Immature natural killer cell (primary cell): ENCODE results near the gene UBE2F. TPM values are rescaled to one million over a fixed set of nuclear protein-coding genes. Genes with fewer than 3 reads are reported as not detected.
"Not testable (repeated sequence)": the region's sequence is repeated elsewhere in the genome, so short reads cannot be mapped to it uniquely, and the experiment has no call there.

Experiments
- DNase-seq, 3 donors: peaks; one replicate each; pipeline ENCODE4 v3.0.0; 2022; ENCODE audit warnings: mixed read lengths in 1 of 3
- H3K27ac Mint-ChIP-seq, 6 donors: one replicate each; pipeline ENCODE4 v1.8.0; 2020; ENCODE audit warnings: mixed read lengths in 6 of 6, mild to moderate bottlenecking in 5 of 6, inconsistent platforms in 4 of 6, moderate library complexity in 3 of 6
- H3K27me3 Mint-ChIP-seq, 3 donors: one replicate each; pipeline ENCODE4 v1.8.0; 2020 to 2021; ENCODE audit warnings: low read depth in 3 of 3, mild to moderate bottlenecking in 3 of 3, mixed read lengths in 3 of 3, moderate library complexity in 3 of 3, inconsistent platforms in 1 of 3
- H3K36me3 Mint-ChIP-seq, 3 donors: one replicate each; pipeline ENCODE4 v1.8.0; 2020; ENCODE audit warnings: mixed read lengths in 3 of 3, inconsistent platforms in 2 of 3, mild to moderate bottlenecking in 2 of 3
- H3K4me1 Mint-ChIP-seq, 2 donors: one replicate each; pipeline ENCODE4 v1.8.0; 2020; ENCODE audit warnings: inconsistent platforms in 2 of 2, mild to moderate bottlenecking in 2 of 2, mixed read lengths in 2 of 2, moderate library complexity in 1 of 2
- H3K4me3 Mint-ChIP-seq, 5 donors: one replicate each; pipeline ENCODE4 v1.8.0; 2020; ENCODE audit warnings: mild to moderate bottlenecking in 5 of 5, mixed read lengths in 5 of 5, inconsistent platforms in 3 of 5, moderate library complexity in 3 of 5
- H3K9me3 Mint-ChIP-seq, 6 donors: one replicate each; pipeline ENCODE4 v1.8.0; 2020; ENCODE audit warnings: mild to moderate bottlenecking in 6 of 6, mixed read lengths in 6 of 6, inconsistent platforms in 4 of 6, moderate library complexity in 3 of 6
- polyA plus RNA-seq, 3 donors: library from polyadenylated mRNA; unstranded; fragments of 300-500 nt; fragmentation: Illumina TruSeq; gene quantifications; one replicate each; pipeline ENCODE4 v1.2.3, GENCODE V29; 2021

UBE2F gene
- polyA plus RNA-seq, 3 donors from 2014 or later = 274 to 339 (median 323) TPM

GRCh38 chr2:238032755-238033337, 66.0 kb downstream of the UBE2F start:
- peak; percentile 25 to 34 (median 25) for DNase-seq
- Mint-ChIP-seq H3K36me3 (peaks cover 17 to 58% (median 21%) of the 10 kb centered on the region in 3 donors), H3K27me3 (peaks cover 0 to 5% (median 0%) of the 10 kb centered on the region in 3 donors), H3K27ac (peak overlapping the region; percentile 65 to 84 (median 78)), H3K4me3 (peak overlapping the region in 3 of 5 donors; percentile 0 to 21 (median 7)), H3K9me3 (no peaks in the 10 kb centered on the region), H3K4me1 (peaks cover 38 to 72% of the 10 kb centered on the region in 2 donors)

- not testable (repeated sequence) for H3K27me3 Mint-ChIP-seq, H3K9me3 Mint-ChIP-seq, DNase-seq
- peak overlapping the region; percentile 69 to 85 (median 81) for H3K27ac Mint-ChIP-seq
- H3K4me3 Mint-ChIP-seq = peak overlapping the region in 1 of 5 donors; percentile 4
- H3K36me3 Mint-ChIP-seq = peaks cover 17 to 62% (median 24%) of the 10 kb centered on the region in 3 donors
- H3K4me1 Mint-ChIP-seq = peaks cover 38 to 66% of the 10 kb centered on the region in 2 donors
These were observed 67.2 kb downstream of the UBE2F start for GRCh38 chr2:238033991-238034390.

DNA sequence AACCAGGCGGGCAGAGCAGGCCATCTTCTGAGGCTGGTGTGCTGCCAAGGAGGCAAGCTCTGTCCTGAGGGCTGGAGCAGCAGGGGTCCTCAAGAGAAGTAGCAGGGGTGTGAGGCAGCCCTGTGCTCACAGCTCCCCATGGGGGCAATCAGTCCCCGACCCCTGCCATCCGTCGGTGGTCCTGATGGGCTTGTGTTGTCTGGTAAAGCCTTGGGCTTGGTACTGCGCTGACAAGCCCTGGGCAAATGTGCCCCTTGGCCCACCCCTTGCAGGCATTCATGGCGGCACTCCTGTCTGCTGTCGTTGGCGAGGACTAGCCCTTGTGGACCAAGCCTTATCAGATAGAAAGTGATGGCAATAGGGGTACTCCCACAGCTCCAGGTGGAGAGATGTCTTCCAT, 71.4 kb downstream of the UBE2F start:
- Mint-ChIP-seq H3K4me1 (peaks cover 11 to 35% of the 10 kb centered on the region in 2 donors), H3K27ac (no peak overlapping the region), H3K4me3 (no peak overlapping the region), H3K9me3 (no peaks in the 10 kb centered on the region), H3K27me3 (peaks cover 0 to 6% (median 3%) of the 10 kb centered on the region in 3 donors), H3K36me3 (peaks cover 19 to 57% (median 22%) of the 10 kb centered on the region in 3 donors)
- no peak for DNase-seq

DNA sequence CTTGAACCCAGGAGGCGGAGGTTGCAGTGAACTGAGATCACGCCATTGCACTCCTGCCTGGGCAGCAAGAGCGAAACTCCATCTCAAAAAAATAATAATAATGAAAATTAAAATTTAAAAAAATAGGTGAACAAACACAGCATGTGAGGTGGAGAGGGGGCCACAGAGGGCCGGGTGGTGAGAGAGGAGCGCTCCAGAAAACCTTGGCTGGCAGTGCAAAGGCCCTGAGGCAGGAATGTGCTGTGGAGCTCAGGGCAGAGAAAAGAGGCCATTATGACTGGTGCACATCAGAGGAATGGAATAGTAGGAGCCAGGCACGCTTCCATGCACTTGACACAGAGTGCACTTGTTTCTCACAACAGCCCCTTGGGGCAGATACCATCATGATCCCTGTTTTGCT, 72.3 kb downstream of the UBE2F start:
- peaks cover 0 to 6% (median 3%) of the 10 kb centered on the region in 3 donors for H3K27me3 Mint-ChIP-seq
- H3K9me3 Mint-ChIP-seq = no peaks in the 10 kb centered on the region
- H3K36me3 Mint-ChIP-seq = peaks cover 19 to 60% (median 22%) of the 10 kb centered on the region in 3 donors
- H3K27ac Mint-ChIP-seq = no peak overlapping the region
- no peak overlapping the region for H3K4me3 Mint-ChIP-seq
- no peak for DNase-seq
- H3K4me1 Mint-ChIP-seq = peaks cover 2 to 25% of the 10 kb centered on the region in 2 donors

DNA sequence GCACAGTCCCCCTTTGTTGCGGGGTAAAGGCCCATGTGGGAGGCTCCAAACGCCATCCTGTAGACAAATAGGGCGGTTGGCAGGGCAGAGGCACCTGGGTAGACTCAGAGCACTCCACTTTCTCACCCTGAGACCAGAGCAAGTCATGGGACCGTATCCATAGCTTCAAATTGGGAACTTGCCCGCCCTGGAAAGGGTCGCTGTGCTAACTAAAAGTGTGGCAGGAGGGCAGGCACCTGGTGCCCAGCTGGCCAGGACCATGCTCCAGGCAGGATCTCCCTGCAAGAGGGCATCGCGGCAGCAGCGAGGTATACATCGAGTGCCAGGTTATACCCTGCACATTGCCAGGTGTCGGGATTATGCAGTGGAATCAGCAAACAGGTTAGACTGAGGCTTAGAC, 73.2 kb downstream of the UBE2F start:
- Mint-ChIP-seq H3K36me3 (peaks cover 19 to 56% (median 22%) of the 10 kb centered on the region in 3 donors), H3K4me3 (no peak overlapping the region), H3K27me3 (peaks cover 0 to 10% (median 3%) of the 10 kb centered on the region in 3 donors), H3K4me1 (peaks cover 2 to 17% of the 10 kb centered on the region in 2 donors), H3K9me3 (no peaks in the 10 kb centered on the region), H3K27ac (no peak overlapping the region)
- no peak for DNase-seq

DNA sequence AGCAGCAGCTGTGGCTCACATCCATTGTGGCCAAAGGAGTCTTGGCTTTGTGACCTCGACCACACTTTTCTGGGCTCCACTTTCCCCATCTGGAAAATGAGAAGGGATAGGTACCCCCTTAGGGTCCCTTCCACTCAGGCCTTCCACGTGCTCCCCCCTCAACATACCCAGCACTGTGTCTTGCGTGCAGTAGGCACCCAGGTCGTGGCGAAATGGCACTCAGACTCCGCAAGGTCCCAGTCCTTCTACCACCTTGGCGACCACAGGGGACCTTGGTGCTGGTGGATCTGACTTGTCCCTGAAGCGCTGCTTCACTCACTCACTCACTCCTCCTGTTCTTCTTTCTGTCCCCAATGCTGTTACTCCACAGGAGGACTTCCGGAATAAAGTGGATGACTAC, 74.1 kb downstream of the UBE2F start:
- Mint-ChIP-seq H3K9me3 (no peaks in the 10 kb centered on the region), H3K36me3 (peaks cover 14 to 56% (median 14%) of the 10 kb centered on the region in 3 donors), H3K4me3 (no peak overlapping the region), H3K4me1 (peaks cover 2 to 8% of the 10 kb centered on the region in 2 donors), H3K27ac (peak overlapping the region in 4 of 6 donors; percentile 10 to 78 (median 68)), H3K27me3 (peaks cover 0 to 10% (median 7%) of the 10 kb centered on the region in 3 donors)
- no peak for DNase-seq

DNA sequence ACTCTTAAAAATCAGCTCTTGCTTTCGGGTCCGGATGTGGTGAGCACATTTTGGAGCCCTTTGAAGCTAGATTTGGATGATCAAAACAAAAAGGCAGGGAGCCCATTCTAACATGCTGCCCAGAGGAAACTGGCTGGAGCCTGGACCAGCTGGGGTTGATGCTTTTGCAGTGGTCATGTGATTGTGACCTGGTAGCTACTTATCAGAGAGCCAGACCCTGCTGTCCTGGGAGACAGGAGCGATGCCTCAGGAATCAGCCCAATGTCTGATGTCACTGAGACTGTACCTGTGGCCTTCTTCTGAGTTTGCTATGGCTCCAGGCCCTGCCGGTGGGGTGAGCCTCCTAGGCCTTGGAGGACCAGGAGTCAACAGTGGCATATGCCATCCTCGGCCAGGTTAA, 75.3 kb downstream of the UBE2F start:
- H3K4me3 Mint-ChIP-seq = no peak overlapping the region
- H3K27me3 Mint-ChIP-seq = peaks cover 0 to 10% (median 7%) of the 10 kb centered on the region in 3 donors
- H3K36me3 Mint-ChIP-seq = peaks cover 12 to 54% (median 17%) of the 10 kb centered on the region in 3 donors
- no peaks in the 10 kb centered on the region for H3K9me3 Mint-ChIP-seq
- no peak for DNase-seq
- peak overlapping the region in 4 of 6 donors; percentile 10 to 53 (median 30) for H3K27ac Mint-ChIP-seq
- peaks cover 2 to 6% of the 10 kb centered on the region in 2 donors for H3K4me1 Mint-ChIP-seq

DNA sequence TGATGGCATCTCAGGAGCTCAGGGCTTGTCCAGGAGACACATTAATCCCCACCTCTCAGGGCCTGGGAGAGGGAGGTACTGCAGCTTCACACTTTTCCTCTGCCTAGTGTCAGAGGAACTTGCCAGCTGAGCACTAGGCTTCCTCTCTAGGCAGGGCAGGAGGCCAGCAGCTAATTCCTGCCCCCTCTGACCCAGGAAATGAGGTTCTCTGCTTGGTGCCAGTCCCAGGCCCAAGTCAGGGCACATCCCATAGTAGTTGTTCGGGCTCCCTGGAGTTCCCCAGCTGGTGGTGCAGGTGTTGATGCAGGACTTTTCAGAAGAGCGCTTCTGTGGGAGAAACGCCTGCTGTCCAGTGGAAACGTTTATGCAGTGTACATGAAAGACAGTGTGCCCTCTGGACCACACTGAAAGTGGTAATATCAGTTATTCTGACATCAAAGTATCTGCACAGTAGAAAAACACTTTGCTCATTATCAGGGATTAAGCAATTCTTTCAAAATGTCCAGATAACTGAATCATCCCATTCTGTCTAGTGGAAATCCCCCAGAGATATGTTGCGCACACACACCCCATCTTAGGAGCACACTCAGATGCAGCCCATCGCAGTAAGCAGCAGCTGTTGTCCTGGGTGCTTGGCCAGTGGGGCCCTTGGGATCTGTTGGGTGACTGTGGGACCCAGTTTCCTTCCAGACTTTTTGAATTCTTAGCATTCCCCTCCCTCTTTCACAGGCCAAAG, 76.2 kb downstream of the UBE2F start:
- Mint-ChIP-seq H3K27me3 (peaks cover 0 to 10% (median 4%) of the 10 kb centered on the region in 3 donors), H3K4me1 (peaks cover 2 to 6% of the 10 kb centered on the region in 2 donors), H3K36me3 (peaks cover 12 to 49% (median 21%) of the 10 kb centered on the region in 3 donors), H3K27ac (peak overlapping the region; percentile 10 to 77 (median 58)), H3K9me3 (peaks cover 0 to 3% (median 0%) of the 10 kb centered on the region in 6 donors), H3K4me3 (no peak overlapping the region)
- DNase-seq = no peak

GRCh38 chr2:238043851-238044250, 77.0 kb downstream of the UBE2F start:
- Mint-ChIP-seq H3K4me1 (peaks cover 2 to 6% of the 10 kb centered on the region in 2 donors), H3K4me3 (no peak overlapping the region), H3K9me3 (peaks cover 0 to 7% (median 0%) of the 10 kb centered on the region in 6 donors), H3K27me3 (peaks cover 0 to 10% (median 4%) of the 10 kb centered on the region in 3 donors), H3K27ac (peak overlapping the region in 5 of 6 donors; percentile 26 to 63 (median 42)), H3K36me3 (peaks cover 16 to 43% (median 20%) of the 10 kb centered on the region in 3 donors)
- DNase-seq = no peak

DNA sequence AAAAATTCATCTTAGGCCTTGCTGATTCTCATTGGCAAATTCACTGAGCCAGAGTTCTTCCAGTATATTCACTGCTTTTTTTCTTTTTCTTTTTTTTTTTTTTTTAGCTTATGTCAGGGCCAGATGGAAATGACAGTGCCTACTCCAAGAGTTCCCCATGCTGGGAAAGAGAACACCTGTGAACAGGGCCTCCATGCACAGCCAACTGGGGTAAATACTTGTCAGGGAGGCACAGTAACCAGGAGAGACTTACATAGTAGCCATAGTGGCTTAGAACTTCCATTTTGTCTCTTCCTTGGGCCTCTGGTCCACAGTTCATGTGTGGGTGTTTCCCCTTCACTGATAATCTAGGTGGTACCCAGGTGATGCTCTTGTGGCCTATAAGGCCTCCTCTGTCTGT, 78.8 kb downstream of the UBE2F start:
- Mint-ChIP-seq H3K27ac (peak overlapping the region in 5 of 6 donors; percentile 21 to 76 (median 48)), H3K36me3 (peaks cover 11 to 39% (median 20%) of the 10 kb centered on the region in 3 donors), H3K9me3 (peaks cover 0 to 7% (median 0%) of the 10 kb centered on the region in 6 donors), H3K27me3 (peaks cover 0 to 10% (median 5%) of the 10 kb centered on the region in 3 donors), H3K4me3 (no peak overlapping the region), H3K4me1 (peaks cover 0 to 6% of the 10 kb centered on the region in 2 donors)
- no peak for DNase-seq

DNA sequence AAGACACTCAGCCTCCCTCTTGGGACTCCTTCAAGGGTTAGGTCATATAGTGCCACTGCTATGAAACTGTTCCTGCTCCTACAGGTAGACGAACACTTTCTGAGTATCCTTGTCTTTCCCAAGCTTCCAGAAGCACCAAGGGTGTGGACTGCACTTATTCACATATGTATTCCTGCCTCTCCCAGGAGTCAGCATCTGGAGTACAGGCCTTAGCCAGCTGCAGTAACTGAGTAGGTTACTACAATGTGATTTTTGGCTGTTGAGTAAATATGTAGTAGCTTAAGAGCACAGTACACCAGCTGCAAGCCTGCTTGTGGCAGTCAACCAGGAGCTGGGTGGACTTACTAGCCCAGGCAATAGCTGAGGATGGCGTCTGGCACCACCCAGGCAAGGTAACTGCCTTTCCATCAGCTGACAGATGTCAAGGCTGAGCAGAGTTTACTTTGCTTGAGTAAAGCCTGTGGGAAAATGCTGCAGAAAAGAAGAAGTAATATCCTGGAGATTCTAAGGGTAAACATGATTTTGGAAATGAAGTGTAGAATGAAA, 80.0 kb downstream of the UBE2F start:
- H3K36me3 Mint-ChIP-seq = peaks cover 4 to 29% (median 17%) of the 10 kb centered on the region in 3 donors
- H3K27me3 Mint-ChIP-seq = peaks cover 0 to 10% (median 5%) of the 10 kb centered on the region in 3 donors
- H3K9me3 Mint-ChIP-seq = peaks cover 0 to 7% (median 0%) of the 10 kb centered on the region in 6 donors
- H3K4me3 Mint-ChIP-seq = no peak overlapping the region
- H3K4me1 Mint-ChIP-seq = no peaks in the 10 kb centered on the region
- DNase-seq = no peak
- peak overlapping the region in 4 of 6 donors; percentile 14 to 76 (median 42) for H3K27ac Mint-ChIP-seq

DNA sequence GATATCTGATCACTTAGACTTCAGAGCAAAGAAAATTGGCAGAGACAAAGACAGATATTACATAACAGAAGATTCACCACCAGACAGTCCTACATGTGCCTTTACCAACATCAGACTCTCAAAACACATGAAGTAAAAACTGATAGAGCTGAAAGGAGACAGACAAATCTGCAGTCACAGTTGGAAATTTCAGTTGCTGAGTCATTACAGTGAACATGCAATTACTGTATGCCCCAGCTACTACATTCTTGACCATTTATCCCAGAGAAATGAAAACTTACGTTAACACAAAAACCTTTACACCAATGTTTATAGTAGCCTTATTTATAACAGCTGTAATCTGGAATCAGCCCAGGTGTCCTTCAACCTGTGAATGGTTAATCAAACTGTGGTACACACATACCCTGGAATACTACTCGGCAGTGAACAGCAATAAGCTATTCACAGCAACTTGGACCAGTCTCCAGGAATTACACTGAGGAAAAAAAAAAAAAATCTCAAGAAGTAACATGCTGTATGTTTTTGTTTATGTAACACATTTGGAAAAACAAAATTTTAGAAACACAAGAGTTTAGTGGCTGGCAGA, 86.5 kb downstream of the UBE2F start:
- H3K27ac Mint-ChIP-seq = peak overlapping the region in 1 of 6 donors; percentile 15
- H3K9me3 Mint-ChIP-seq = peaks cover 0 to 2% (median 0%) of the 10 kb centered on the region in 6 donors
- peaks cover 4 to 10% of the 10 kb centered on the region in 2 donors for H3K4me1 Mint-ChIP-seq
- no peak overlapping the region for H3K4me3 Mint-ChIP-seq
- peaks cover 0 to 18% (median 10%) of the 10 kb centered on the region in 3 donors for H3K27me3 Mint-ChIP-seq
- H3K36me3 Mint-ChIP-seq = peaks cover 0 to 4% (median 2%) of the 10 kb centered on the region in 3 donors
- DNase-seq = no peak

DNA sequence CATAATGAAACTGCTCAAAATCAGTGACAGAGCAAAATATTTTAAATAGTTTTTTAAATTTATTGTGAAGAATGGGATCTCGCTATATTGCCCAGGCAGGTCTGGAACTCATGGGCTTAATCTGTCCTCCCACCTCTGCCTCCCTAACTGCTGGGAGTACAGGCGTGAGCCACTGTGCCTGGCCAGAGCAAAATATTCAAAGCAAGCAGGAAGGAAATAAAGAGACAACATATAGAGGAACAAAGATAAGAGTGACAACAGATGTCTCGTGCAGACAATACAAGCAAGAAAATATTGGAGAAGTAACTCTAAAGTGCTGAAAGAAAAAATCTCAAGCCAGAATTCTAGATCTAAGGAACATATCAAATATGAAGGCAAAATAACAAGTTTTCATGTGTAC, 89.0 kb downstream of the UBE2F start:
- DNase-seq = no peak
- Mint-ChIP-seq H3K4me1 (peaks cover 18 to 29% of the 10 kb centered on the region in 2 donors), H3K9me3 (no peaks in the 10 kb centered on the region), H3K27me3 (peaks cover 2 to 18% (median 8%) of the 10 kb centered on the region in 3 donors), H3K36me3 (peaks cover 2 to 9% (median 3%) of the 10 kb centered on the region in 3 donors), H3K4me3 (peak overlapping the region in 1 of 5 donors; percentile 10), H3K27ac (no peak overlapping the region)
